GM12891 (cell line): ENCODE data around the gene AGBL3.

ENCODE experiments used
- POLR2A ChIP-seq: IDR thresholded peaks from 2 replicates; pipeline ENCODE4 v1.6.1; 2011; ENCODE audit warnings: low read depth, low read length, control low read depth
- POLR2AphosphoS5 ChIP-seq: IDR thresholded peaks from 2 replicates; pipeline ENCODE4 v1.6.1; 2011; ENCODE audit warnings: low read depth, low read length, control low read depth
- POU2F2 ChIP-seq: IDR thresholded peaks from 2 replicates; pipeline ENCODE4 v1.6.1; 2011; ENCODE audit warnings: low read depth, mild to moderate bottlenecking, control low read depth, low read length, moderate library complexity
- TAF1 ChIP-seq: IDR thresholded peaks from 2 replicates; pipeline ENCODE4 v1.6.1; 2011; ENCODE audit warnings: low read depth, low read length, control low read depth

DNA sequence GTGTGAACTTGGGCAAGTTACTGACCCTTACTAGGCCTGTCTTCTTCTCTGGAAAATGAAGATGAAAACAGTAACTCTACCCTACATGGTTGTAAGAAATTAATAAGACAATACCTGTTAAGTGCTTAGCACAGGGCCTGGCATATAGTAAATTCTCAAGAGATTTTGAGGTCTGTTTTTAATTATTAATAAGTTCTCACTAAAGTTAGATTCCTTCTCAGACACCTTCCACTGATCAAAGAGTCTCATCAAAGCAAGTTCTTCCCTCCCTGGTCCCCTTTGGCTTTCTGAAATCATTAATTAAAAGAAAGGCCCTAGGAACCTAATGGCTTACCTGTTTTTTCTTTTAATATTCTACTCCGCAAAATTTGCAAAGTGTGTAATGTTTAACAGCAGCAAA is 166.1 kb downstream of the AGBL3 start:
- TF ChIP-seq POLR2AphosphoS5 (no peak), TAF1 (no peak), POLR2A (no peak), POU2F2 (no peak)
